HepG2 (cell line): ENCODE data around the gene HES3. TPM values are rescaled to one million over a fixed set of nuclear protein-coding genes. Genes with fewer than 3 reads are reported as not detected.

Experiments used
- CENPT ChIP-seq: sonication (generic); formaldehyde crosslinking; IDR thresholded peaks from 2 replicates; pipeline ENCODE4 v1.8.0; 2022; ENCODE audit warnings: low read depth, mild to moderate bottlenecking, moderate library complexity, missing genetic modification reagents
- CREBL2 ChIP-seq: sonication (generic); formaldehyde crosslinking; IDR thresholded peaks from 2 replicates; pipeline ENCODE4 v1.8.1; 2023; ENCODE audit warnings: missing genetic modification reagents, mild to moderate bottlenecking, borderline replicate concordance
- ETV5 ChIP-seq: IDR thresholded peaks from 2 replicates; pipeline ENCODE4 v1.6.1; 2018; ENCODE audit warnings: missing biosample characterization, missing genetic modification reagents, inconsistent platforms, borderline replicate concordance
- GLMP ChIP-seq: sonication (generic); formaldehyde crosslinking; IDR thresholded peaks from 2 replicates; pipeline ENCODE4 v1.9.0; 2021; ENCODE audit warnings: missing genetic modification reagents, mild to moderate bottlenecking, borderline replicate concordance
- HCFC1 ChIP-seq: fragments of 150-350 bp; IDR thresholded peaks from 2 replicates; pipeline ENCODE4 v1.6.1; 2014; ENCODE audit warnings: low read depth, low read length
- HINFP ChIP-seq: sonication (generic); formaldehyde crosslinking; IDR thresholded peaks from 2 replicates; pipeline ENCODE4 v1.4.0; 2020; ENCODE audit warnings: low read depth, mild to moderate bottlenecking, missing genetic modification reagents
- HMG20B ChIP-seq: conservative IDR thresholded peaks from 2 replicates; pipeline ENCODE4 v1.6.1; 2016; ENCODE audit warnings: missing genetic modification reagents, missing compliant biosample characterization
- HOXA7 ChIP-seq: sonication (generic); formaldehyde crosslinking; IDR thresholded peaks from 2 replicates; pipeline ENCODE4 v1.8.1; 2022; ENCODE audit warnings: mild to moderate bottlenecking, missing genetic modification reagents, moderate library complexity
- HOXD1 ChIP-seq: sonication (generic); formaldehyde crosslinking; IDR thresholded peaks from 2 replicates; pipeline ENCODE4 v1.5.0; 2020; ENCODE audit warnings: missing genetic modification reagents
- KAT7 ChIP-seq: IDR thresholded peaks from 2 replicates; pipeline ENCODE4 v1.6.1; 2018; ENCODE audit warnings: borderline replicate concordance, missing compliant biosample characterization
- MEF2D ChIP-seq: sonication (generic); formaldehyde crosslinking; IDR thresholded peaks from 2 replicates; pipeline ENCODE4 v1.5.1; 2020; ENCODE audit warnings: mild to moderate bottlenecking, missing genetic modification reagents
- NFKBIZ ChIP-seq: IDR thresholded peaks from 2 replicates; pipeline ENCODE4 v1.6.1; 2018; ENCODE audit warnings: missing genetic modification reagents, missing compliant biosample characterization
- REL ChIP-seq: sonication (generic); formaldehyde crosslinking; conservative IDR thresholded peaks from 2 replicates; pipeline ENCODE4 v1.8.0; 2022; ENCODE audit warnings: mild to moderate bottlenecking, missing genetic modification reagents, moderate library complexity
- SOX5 ChIP-seq: IDR thresholded peaks from 2 replicates; pipeline ENCODE4 v1.6.1; 2016; ENCODE audit warnings: borderline replicate concordance
- SYNCRIP ChIP-seq: fragments of 200-400 bp; formaldehyde crosslinking; IDR thresholded peaks from 2 replicates; pipeline ENCODE4 v1.6.1; 2018; ENCODE audit warnings: mild to moderate bottlenecking, low read depth, low read length; ENCODE audit not compliant: insufficient read depth
- ZFP41 ChIP-seq: sonication (generic); formaldehyde crosslinking; IDR thresholded peaks from 2 replicates; pipeline ENCODE4 v1.4.0; 2020; ENCODE audit warnings: mild to moderate bottlenecking, missing genetic modification reagents, borderline replicate concordance
- ZGPAT ChIP-seq: IDR thresholded peaks from 2 replicates; pipeline ENCODE4 v1.6.1; 2016; ENCODE audit warnings: mild to moderate bottlenecking
- ZNF121 ChIP-seq: sonication (generic); formaldehyde crosslinking; IDR thresholded peaks from 2 replicates; pipeline ENCODE4 v1.5.0; 2020; ENCODE audit warnings: mild to moderate bottlenecking, missing genetic modification reagents
- ZNF276 ChIP-seq: sonication (generic); formaldehyde crosslinking; IDR thresholded peaks from 2 replicates; pipeline ENCODE4 v1.4.0; 2020; ENCODE audit warnings: mild to moderate bottlenecking, low read depth, missing genetic modification reagents
- ZNF350 ChIP-seq: sonication (generic); formaldehyde crosslinking; IDR thresholded peaks from 2 replicates; pipeline ENCODE4 v1.4.0; 2020; ENCODE audit warnings: mild to moderate bottlenecking, low read depth, missing genetic modification reagents, borderline replicate concordance
- ZNF44 ChIP-seq: sonication (generic); formaldehyde crosslinking; IDR thresholded peaks from 2 replicates; pipeline ENCODE4 v1.5.1; 2020; ENCODE audit warnings: mild to moderate bottlenecking, missing genetic modification reagents
- ZNF484 ChIP-seq: sonication (generic); formaldehyde crosslinking; IDR thresholded peaks from 2 replicates; pipeline ENCODE4 v1.5.1; 2020; ENCODE audit warnings: mild to moderate bottlenecking, low read depth, missing genetic modification reagents, borderline replicate concordance
- ZSCAN30 ChIP-seq: sonication (generic); formaldehyde crosslinking; IDR thresholded peaks from 2 replicates; pipeline ENCODE4 v1.5.0; 2020; ENCODE audit warnings: mild to moderate bottlenecking, missing genetic modification reagents
- polyA plus RNA-seq, 8 experiments: library from polyadenylated mRNA; depleted of rRNA in 3 of 8; stranded (reverse) in 7 of 8; unstranded in 1 of 8; fragments of >200 nt; fragmentation: Illumina TruSeq in 4 of 8; extraction: Trizol in 4 of 8; gene quantifications; 2 replicates each; pipeline versions ENCODE4 v1.2.1 to v1.2.3, GENCODE V29; 2011 to 2016; ENCODE audit warnings: low read depth in 4 of 8, missing spikeins in 1 of 8, mixed read lengths in 1 of 8; ENCODE audit not compliant: insufficient read depth in 1 of 8
- total RNA-seq, 5 experiments: library from RNA; depleted of rRNA; stranded (reverse); fragments of >200 nt; fragmentation: Illumina TruSeq; extraction: Trizol; gene quantifications; 2 replicates each; pipeline ENCODE4 v1.2.3, GENCODE V29; 2016; ENCODE audit warnings: low read depth in 1 of 5

HES3 gene
- total and polyA plus RNA-seq, 2 of the 13 experiments (the other 11 are each of a cell fraction or from before 2014, with no cell fraction given) = not detected

GRCh38 chr1:6199298-6200187 is 44.4 kb upstream of the HES3 start, which contains the start of gene RPL22 (continued):
- TF ChIP-seq HINFP (peak; percentile 88; the same call in 1 of the 2 replicates), ZGPAT (CRISPR knock-in tag) (peak; percentile 86), CREBL2 (CRISPR knock-in tag) (0 out of 2 replicates have a peak, but pooled peaks have one; percentile 15), ZNF350 (CRISPR knock-in tag) (peak; percentile 86; the same call in 1 of the 2 replicates), ZNF121 (CRISPR knock-in tag) (no peak), REL (CRISPR knock-in tag) (0 out of 2 replicates have a peak, but pooled peaks have one; percentile 47), KAT7 (CRISPR knock-in tag) (peak; percentile 98), ZNF276 (CRISPR knock-in tag) (no peak), HOXA7 (CRISPR knock-in tag) (no peak), HMG20B (CRISPR knock-in tag) (peak; percentile 71), ZFP41 (CRISPR knock-in tag) (no peak; the same call in 1 of the 2 replicates), ZSCAN30 (CRISPR knock-in tag) (0 out of 2 replicates have a peak, but pooled peaks have one; percentile 25), ZNF484 (CRISPR knock-in tag) (no peak), SOX5 (CRISPR knock-in tag) (0 out of 2 replicates have a peak, but pooled peaks have one; percentile 48), ZNF44 (CRISPR knock-in tag) (no peak; the same call in 1 of the 2 replicates), GLMP (CRISPR knock-in tag) (no peak), CENPT (CRISPR knock-in tag) (peak; percentile 62; the same call in 1 of the 2 replicates), HCFC1 (peak; percentile 57; the same call in 1 of the 2 replicates), NFKBIZ (CRISPR knock-in tag) (peak; percentile 59; the same call in 1 of the 2 replicates), ETV5 (CRISPR knock-in tag) (peak; percentile 47; the same call in 1 of the 2 replicates), HOXD1 (CRISPR knock-in tag) (no peak; the same call in 1 of the 2 replicates), MEF2D (peak; percentile 81; the same call in 1 of the 2 replicates), SYNCRIP (no peak)
